ENCODE data around the gene THSD7B. TPM values are rescaled to one million over a fixed set of nuclear protein-coding genes. Genes with fewer than 3 reads are reported as not detected.
"Not testable (repeated sequence)": the region's sequence is repeated elsewhere in the genome, so short reads cannot be mapped to it uniquely, and the experiment has no call there.

Gene THSD7B
- total RNA-seq, 1 donor from 2014 or later: 2.1 TPM

GRCh38 chr2:136966485-136966884 is 201.1 kb downstream of the THSD7B start:
- no peaks in the 10 kb centered on the region for H3K36me3 ChIP-seq (ENCODE audit: control insufficient read depth in 3 of 3, insufficient read depth in 3 of 3, low read length in 3 of 3)
- H3K4me3 ChIP-seq (ENCODE audit: low read length in 3 of 3): no peak overlapping the region
- H3K4me1 ChIP-seq (ENCODE audit: control insufficient read depth in 3 of 3, insufficient read depth in 3 of 3, low read length in 3 of 3): no peaks in the 10 kb centered on the region
- H3K27me3 ChIP-seq (ENCODE audit: control insufficient read depth in 3 of 3, insufficient read depth in 3 of 3, low read length in 3 of 3): no peaks in the 10 kb centered on the region
- H3K27ac ChIP-seq (ENCODE audit: low read depth, low read length): no peak overlapping the region
- no peaks in the 10 kb centered on the region for H3K9me3 ChIP-seq (ENCODE audit: control insufficient read depth in 3 of 3, low read length in 3 of 3)
- H3K9ac ChIP-seq (ENCODE audit: low read depth in 1 of 3, low read length in 3 of 3): no peak overlapping the region

- Histone ChIP-seq H3K36me3 (ENCODE audit: control insufficient read depth in 3 of 3, insufficient read depth in 3 of 3, low read length in 3 of 3) (no peaks in the 10 kb centered on the region), H3K27me3 (ENCODE audit: control insufficient read depth in 3 of 3, insufficient read depth in 3 of 3, low read length in 3 of 3) (no peaks in the 10 kb centered on the region), H3K9me3 (ENCODE audit: control insufficient read depth in 3 of 3, low read length in 3 of 3) (no peaks in the 10 kb centered on the region), H3K27ac (ENCODE audit: low read depth, low read length) (no peak overlapping the region), H3K9ac (ENCODE audit: low read depth in 1 of 3, low read length in 3 of 3) (no peak overlapping the region), H3K4me3 (ENCODE audit: low read length in 3 of 3) (no peak overlapping the region), H3K4me1 (ENCODE audit: control insufficient read depth in 3 of 3, insufficient read depth in 3 of 3, low read length in 3 of 3) (no peaks in the 10 kb centered on the region)
Observed at GRCh38 chr2:136980303-136980702, 215.0 kb downstream of the THSD7B start.

- H3K9ac ChIP-seq (ENCODE audit: low read depth in 1 of 3, low read length in 3 of 3): not testable (repeated sequence)
Observed at GRCh38 chr2:136981689-136982088, 216.3 kb downstream of the THSD7B start.

GRCh38 chr2:136985044-136985443 is 219.7 kb downstream of the THSD7B start:
- Histone ChIP-seq H3K9ac (ENCODE audit: low read depth in 1 of 3, low read length in 3 of 3) (no peak overlapping the region), H3K4me1 (ENCODE audit: control insufficient read depth in 3 of 3, insufficient read depth in 3 of 3, low read length in 3 of 3) (no peaks in the 10 kb centered on the region), H3K36me3 (ENCODE audit: control insufficient read depth in 3 of 3, insufficient read depth in 3 of 3, low read length in 3 of 3) (no peaks in the 10 kb centered on the region), H3K4me3 (ENCODE audit: low read length in 3 of 3) (no peak overlapping the region), H3K9me3 (ENCODE audit: control insufficient read depth in 3 of 3, low read length in 3 of 3) (no peaks in the 10 kb centered on the region), H3K27ac (ENCODE audit: low read depth, low read length) (no peak overlapping the region), H3K27me3 (ENCODE audit: control insufficient read depth in 3 of 3, insufficient read depth in 3 of 3, low read length in 3 of 3) (no peaks in the 10 kb centered on the region)

More at GRCh38 chr2:136981689-136982088, 216.3 kb downstream of the THSD7B start:
- not testable (repeated sequence) for H3K4me1 ChIP-seq (ENCODE audit: control insufficient read depth in 3 of 3, insufficient read depth in 3 of 3, low read length in 3 of 3); H3K9me3 ChIP-seq (ENCODE audit: control insufficient read depth in 3 of 3, low read length in 3 of 3); H3K36me3 ChIP-seq (ENCODE audit: control insufficient read depth in 3 of 3, insufficient read depth in 3 of 3, low read length in 3 of 3); H3K4me3 ChIP-seq (ENCODE audit: low read length in 3 of 3); H3K27me3 ChIP-seq (ENCODE audit: control insufficient read depth in 3 of 3, insufficient read depth in 3 of 3, low read length in 3 of 3); H3K27ac ChIP-seq (ENCODE audit: low read depth, low read length)

- Histone ChIP-seq H3K27me3 (ENCODE audit: control insufficient read depth in 3 of 3, insufficient read depth in 3 of 3, low read length in 3 of 3) (no peaks in the 10 kb centered on the region), H3K9ac (ENCODE audit: low read depth in 1 of 3, low read length in 3 of 3) (no peak overlapping the region), H3K27ac (ENCODE audit: low read depth, low read length) (no peak overlapping the region), H3K4me3 (ENCODE audit: low read length in 3 of 3) (no peak overlapping the region), H3K4me1 (ENCODE audit: control insufficient read depth in 3 of 3, insufficient read depth in 3 of 3, low read length in 3 of 3) (no peaks in the 10 kb centered on the region), H3K36me3 (ENCODE audit: control insufficient read depth in 3 of 3, insufficient read depth in 3 of 3, low read length in 3 of 3) (no peaks in the 10 kb centered on the region), H3K9me3 (ENCODE audit: control insufficient read depth in 3 of 3, low read length in 3 of 3) (no peaks in the 10 kb centered on the region)
Observed at GRCh38 chr2:136986605-136987221, 221.4 kb downstream of the THSD7B start.

- Histone ChIP-seq H3K9me3 (ENCODE audit: control insufficient read depth in 3 of 3, low read length in 3 of 3) (no peaks in the 10 kb centered on the region), H3K9ac (ENCODE audit: low read depth in 1 of 3, low read length in 3 of 3) (no peak overlapping the region), H3K27ac (ENCODE audit: low read depth, low read length) (no peak overlapping the region), H3K27me3 (ENCODE audit: control insufficient read depth in 3 of 3, insufficient read depth in 3 of 3, low read length in 3 of 3) (no peaks in the 10 kb centered on the region), H3K4me3 (ENCODE audit: low read length in 3 of 3) (no peak overlapping the region), H3K4me1 (ENCODE audit: control insufficient read depth in 3 of 3, insufficient read depth in 3 of 3, low read length in 3 of 3) (no peaks in the 10 kb centered on the region), H3K36me3 (ENCODE audit: control insufficient read depth in 3 of 3, insufficient read depth in 3 of 3, low read length in 3 of 3) (no peaks in the 10 kb centered on the region)
Observed at GRCh38 chr2:136990316-136990715, 225.0 kb downstream of the THSD7B start.

- no peaks in the 10 kb centered on the region for H3K36me3 ChIP-seq (ENCODE audit: control insufficient read depth in 3 of 3, insufficient read depth in 3 of 3, low read length in 3 of 3)
- H3K4me1 ChIP-seq (ENCODE audit: control insufficient read depth in 3 of 3, insufficient read depth in 3 of 3, low read length in 3 of 3): no peaks in the 10 kb centered on the region
- no peaks in the 10 kb centered on the region for H3K27me3 ChIP-seq (ENCODE audit: control insufficient read depth in 3 of 3, insufficient read depth in 3 of 3, low read length in 3 of 3)
- H3K9ac ChIP-seq (ENCODE audit: low read depth in 1 of 3, low read length in 3 of 3): no peak overlapping the region
- no peak overlapping the region for H3K4me3 ChIP-seq (ENCODE audit: low read length in 3 of 3)
- no peak overlapping the region for H3K27ac ChIP-seq (ENCODE audit: low read depth, low read length)
- H3K9me3 ChIP-seq (ENCODE audit: control insufficient read depth in 3 of 3, low read length in 3 of 3): no peaks in the 10 kb centered on the region
Observed at GRCh38 chr2:136994793-136995192, 229.4 kb downstream of the THSD7B start.

- Histone ChIP-seq H3K9ac (ENCODE audit: low read depth in 1 of 3, low read length in 3 of 3) (no peak overlapping the region), H3K4me1 (ENCODE audit: control insufficient read depth in 3 of 3, insufficient read depth in 3 of 3, low read length in 3 of 3) (no peaks in the 10 kb centered on the region), H3K4me3 (ENCODE audit: low read length in 3 of 3) (no peak overlapping the region), H3K27me3 (ENCODE audit: control insufficient read depth in 3 of 3, insufficient read depth in 3 of 3, low read length in 3 of 3) (no peaks in the 10 kb centered on the region), H3K36me3 (ENCODE audit: control insufficient read depth in 3 of 3, insufficient read depth in 3 of 3, low read length in 3 of 3) (no peaks in the 10 kb centered on the region), H3K27ac (ENCODE audit: low read depth, low read length) (no peak overlapping the region), H3K9me3 (ENCODE audit: control insufficient read depth in 3 of 3, low read length in 3 of 3) (no peaks in the 10 kb centered on the region)
Observed at GRCh38 chr2:136997557-136997956, 232.2 kb downstream of the THSD7B start.

- Histone ChIP-seq H3K9ac (ENCODE audit: low read depth in 1 of 3, low read length in 3 of 3) (no peak overlapping the region), H3K27me3 (ENCODE audit: control insufficient read depth in 3 of 3, insufficient read depth in 3 of 3, low read length in 3 of 3) (no peaks in the 10 kb centered on the region), H3K27ac (ENCODE audit: low read depth, low read length) (no peak overlapping the region), H3K36me3 (ENCODE audit: control insufficient read depth in 3 of 3, insufficient read depth in 3 of 3, low read length in 3 of 3) (no peaks in the 10 kb centered on the region), H3K4me3 (ENCODE audit: low read length in 3 of 3) (no peak overlapping the region), H3K9me3 (ENCODE audit: control insufficient read depth in 3 of 3, low read length in 3 of 3) (no peaks in the 10 kb centered on the region), H3K4me1 (ENCODE audit: control insufficient read depth in 3 of 3, insufficient read depth in 3 of 3, low read length in 3 of 3) (no peaks in the 10 kb centered on the region)
Observed at GRCh38 chr2:137000811-137001210, 235.5 kb downstream of the THSD7B start.

GRCh38 chr2:137002896-137003295 is 237.6 kb downstream of the THSD7B start:
- Histone ChIP-seq H3K27me3 (ENCODE audit: control insufficient read depth in 3 of 3, insufficient read depth in 3 of 3, low read length in 3 of 3) (no peaks in the 10 kb centered on the region), H3K4me1 (ENCODE audit: control insufficient read depth in 3 of 3, insufficient read depth in 3 of 3, low read length in 3 of 3) (no peaks in the 10 kb centered on the region), H3K4me3 (ENCODE audit: low read length in 3 of 3) (no peak overlapping the region), H3K9me3 (ENCODE audit: control insufficient read depth in 3 of 3, low read length in 3 of 3) (no peaks in the 10 kb centered on the region), H3K9ac (ENCODE audit: low read depth in 1 of 3, low read length in 3 of 3) (no peak overlapping the region), H3K27ac (ENCODE audit: low read depth, low read length) (no peak overlapping the region), H3K36me3 (ENCODE audit: control insufficient read depth in 3 of 3, insufficient read depth in 3 of 3, low read length in 3 of 3) (no peaks in the 10 kb centered on the region)
